ENCODE data around the gene POLR2B. TPM values are rescaled to one million over a fixed set of nuclear protein-coding genes. Genes with fewer than 3 reads are reported as not detected.
"Not testable (repeated sequence)": the region's sequence is repeated elsewhere in the genome, so short reads cannot be mapped to it uniquely, and the experiment has no call there.

Gene POLR2B
- total RNA-seq, 1 donor from 2014 or later = 108 TPM

DNA sequence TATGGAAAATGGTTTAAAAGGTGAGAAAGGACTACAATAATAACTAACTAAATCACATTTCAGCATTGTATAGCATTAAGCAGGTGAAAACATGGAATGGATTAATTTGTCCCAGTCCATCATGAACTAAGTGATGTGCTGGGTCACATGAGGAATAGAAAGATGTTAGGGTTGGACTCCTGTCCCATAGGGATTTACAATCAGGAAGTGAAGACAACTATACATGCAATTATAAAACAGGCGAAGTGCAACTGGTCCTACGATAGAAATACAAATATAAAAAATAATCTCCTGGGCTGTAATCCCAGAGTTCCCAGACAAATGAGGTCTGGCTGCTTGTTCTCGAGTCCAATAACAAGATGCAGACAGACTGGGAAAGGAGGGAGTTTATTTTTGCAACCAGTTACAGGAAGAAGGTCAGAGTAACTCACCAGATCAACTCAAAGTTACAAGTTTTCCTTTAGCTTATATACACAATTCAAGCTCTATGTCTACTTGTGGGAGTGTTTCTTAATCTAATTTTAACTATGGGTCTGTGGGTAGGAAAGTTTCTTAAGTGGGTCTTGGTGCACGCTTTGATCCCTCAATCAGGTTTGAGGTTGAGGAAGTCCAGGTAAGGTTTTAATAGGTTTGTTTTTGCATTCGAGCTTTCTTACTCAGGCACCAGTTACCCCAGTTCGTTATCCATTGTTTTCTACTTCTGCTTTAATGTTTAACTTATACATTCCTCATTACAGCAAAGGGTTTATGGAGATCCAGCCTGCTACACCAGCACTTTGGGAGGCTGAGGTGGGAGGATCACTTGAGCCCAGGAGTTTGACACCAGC is 81.4 kb downstream of the POLR2B start:
- DNase-seq = no peak

DNA sequence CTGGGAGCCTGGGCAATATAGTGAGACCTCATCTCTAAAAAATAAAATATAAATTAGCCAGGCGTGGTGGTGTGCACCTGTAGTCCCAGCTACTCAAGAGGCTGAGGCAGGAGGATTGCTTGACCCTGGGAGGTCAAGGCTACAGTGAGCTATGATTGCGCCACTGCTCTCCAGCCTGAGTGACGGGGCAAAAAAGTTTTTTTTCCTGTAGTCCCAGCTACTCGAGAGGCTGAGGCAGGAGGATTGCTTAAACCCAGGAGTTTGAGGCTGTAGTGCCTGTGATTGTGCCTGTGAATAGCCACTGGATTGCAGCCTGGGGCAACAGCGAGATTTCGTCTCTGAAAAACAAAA is 82.0 kb downstream of the POLR2B start:
- DNase-seq = not testable (repeated sequence)

DNA sequence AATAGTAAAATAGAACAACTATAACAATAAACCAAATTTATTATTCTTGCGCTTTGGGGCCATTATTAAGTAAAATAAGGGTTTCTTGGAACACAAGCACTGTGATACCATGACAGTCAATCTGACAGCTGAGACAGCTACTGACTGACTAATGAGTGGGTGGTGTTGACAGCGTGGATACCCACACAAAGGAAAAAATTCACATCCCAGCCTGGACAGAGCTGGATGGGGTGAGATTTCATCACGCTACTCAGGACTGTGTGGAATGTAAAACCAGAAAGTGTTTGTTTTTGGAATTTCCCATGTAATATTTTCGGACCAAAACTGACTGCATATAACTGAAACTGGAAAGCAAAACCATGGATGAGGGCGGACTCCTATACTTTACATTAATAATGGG is 82.7 kb downstream of the POLR2B start:
- no peak for DNase-seq

DNA sequence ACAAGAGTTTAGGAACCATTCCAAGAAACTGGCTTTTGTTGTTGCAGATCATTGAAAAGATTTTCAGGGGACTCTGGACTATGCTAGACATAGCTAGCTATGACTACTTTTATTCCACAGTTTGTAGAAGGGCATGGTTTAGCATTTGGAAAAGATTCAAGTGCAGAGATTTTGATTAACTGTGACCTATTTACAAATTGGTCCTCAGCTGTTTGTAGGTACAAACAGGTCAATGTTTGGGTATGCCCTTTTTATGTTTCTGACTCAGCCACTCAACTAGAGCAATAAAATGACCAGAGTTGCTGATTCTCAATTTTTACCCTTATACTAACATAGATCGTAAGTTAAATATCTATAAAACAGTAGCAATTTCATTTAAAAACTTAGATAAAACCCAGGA is 84.8 kb downstream of the POLR2B start:
- no peak for DNase-seq

DNA sequence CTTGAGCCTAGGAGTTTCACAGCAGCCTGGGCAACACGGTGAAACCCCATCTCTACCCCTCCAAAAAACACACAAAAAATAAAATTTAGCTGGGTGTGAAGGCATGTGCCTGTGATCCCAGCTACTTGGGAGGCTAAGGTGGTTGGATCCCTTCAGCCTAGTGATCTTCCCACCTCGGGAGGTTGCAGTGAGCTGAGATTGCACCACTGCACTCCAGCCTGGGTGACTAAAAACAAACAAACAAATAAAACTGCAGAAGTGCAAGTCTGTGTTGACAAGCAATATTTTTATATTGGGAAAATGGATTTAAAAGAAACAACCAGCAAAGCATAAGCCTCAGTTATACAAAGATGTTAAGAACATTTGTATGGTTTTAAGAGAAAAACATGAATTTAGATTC is 85.4 kb downstream of the POLR2B start:
- DNase-seq = no peak

DNA sequence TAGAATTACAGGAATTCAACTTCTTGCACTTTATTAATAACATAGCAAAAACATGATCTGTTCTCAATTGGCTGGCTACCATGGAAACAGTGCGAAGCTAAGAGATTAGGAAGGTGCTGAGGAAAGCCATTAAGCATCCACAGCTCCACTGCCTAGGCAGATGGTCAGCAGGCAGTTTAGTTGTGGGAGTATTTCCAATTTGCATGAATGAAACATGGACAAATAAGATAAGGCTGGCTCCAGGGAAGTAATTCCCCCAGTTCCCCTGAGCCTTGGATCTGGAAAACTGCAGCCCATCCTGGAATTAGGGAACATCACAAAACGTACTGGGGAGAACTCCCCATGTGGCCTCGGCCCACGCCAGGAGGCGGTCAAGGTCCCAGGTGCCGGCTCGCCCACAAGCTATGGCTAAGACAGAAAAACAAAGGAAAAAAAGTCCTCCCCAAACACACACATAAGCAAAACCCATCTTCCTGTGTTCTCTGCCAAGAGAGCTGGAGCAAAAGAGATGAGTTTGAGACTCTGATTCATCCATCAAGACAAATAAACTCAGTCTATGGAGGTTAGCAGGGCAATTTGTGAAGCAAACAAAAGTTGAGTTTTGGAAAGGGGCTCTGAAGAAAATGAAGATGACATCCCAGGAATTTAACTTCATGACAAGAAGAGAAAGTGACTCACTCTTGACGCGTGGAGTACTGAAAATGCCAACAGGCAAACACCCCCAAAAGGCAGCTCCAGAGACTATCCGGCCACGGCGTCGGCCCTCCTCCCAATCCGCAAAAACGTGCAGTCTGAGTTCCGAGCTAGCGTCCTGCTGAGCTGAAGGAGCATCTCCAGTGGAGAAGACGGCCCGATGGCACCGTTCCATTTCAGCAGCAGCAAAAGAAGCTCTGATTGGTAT is 86.4 kb downstream of the POLR2B start:
- DNase-seq = peak; percentile 75

DNA sequence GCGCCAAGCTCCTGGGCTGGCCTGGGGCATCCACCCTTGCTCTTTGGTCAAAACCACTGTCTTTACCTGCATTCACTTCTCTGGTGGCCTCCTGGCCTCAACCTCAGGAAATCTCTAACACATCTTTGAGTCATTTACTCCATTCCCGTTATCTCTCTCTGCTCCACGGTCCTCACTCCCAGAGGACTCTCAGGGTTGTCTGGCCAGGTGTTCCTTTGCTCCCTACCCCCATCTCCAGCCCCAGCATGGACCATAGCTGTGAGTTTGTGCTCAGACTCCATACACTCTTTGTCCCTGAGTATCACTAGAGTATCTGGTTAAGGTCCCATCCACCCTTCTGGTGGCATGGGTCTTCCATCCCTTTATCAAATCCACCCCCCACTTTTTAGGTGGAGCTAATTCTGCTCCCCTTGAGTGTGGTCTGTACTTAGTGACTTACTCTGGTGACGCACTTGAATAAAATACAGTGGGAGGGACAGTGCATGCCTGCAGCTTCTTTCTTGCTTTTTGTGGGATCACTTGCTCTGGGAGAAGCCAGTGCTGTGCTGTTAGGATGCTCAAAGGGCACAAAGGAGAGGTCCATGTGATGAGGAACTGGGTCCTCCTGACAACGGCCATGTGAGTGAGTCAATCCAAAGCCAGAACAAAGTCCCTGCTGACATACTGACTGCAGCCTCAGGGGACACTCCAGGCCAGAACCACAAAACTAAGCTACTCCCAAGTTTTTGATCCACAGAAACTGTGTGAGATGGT is 87.2 kb downstream of the POLR2B start:
- DNase-seq = no peak

DNA sequence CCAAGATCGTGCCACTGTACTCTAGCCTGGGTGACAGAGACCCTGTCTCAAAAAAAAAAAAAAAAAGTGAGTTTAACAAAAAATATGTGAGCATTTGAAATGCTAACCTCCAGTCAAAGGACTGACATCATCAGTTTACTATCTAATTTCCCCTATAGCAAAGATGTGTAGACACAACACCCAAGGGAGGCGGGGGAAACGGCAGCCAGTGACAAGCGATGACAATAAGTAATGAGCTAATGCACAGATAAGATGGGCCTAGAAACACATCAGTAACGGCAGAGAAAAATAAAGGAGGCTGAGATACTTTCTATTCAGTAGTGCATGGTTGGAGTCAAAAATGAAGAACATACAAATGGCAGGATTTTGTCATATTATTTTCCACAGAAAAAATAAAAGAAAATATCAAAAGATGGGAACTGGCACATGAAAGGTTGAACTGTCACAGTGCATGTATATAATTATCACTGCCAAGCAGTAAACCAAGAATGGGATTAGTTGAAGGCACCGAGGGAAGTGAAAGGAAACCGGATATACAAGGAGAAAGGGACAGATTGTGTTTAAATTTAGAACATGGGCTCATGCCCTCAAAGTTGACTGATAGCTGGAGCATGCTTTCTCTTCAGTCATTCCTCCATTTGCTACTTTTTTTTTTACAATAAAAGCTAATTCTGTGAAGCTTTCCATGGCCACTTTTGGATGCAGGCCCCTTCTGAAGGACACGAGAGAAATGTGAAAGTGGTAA is 89.7 kb downstream of the POLR2B start:
- no peak for DNase-seq

DNA sequence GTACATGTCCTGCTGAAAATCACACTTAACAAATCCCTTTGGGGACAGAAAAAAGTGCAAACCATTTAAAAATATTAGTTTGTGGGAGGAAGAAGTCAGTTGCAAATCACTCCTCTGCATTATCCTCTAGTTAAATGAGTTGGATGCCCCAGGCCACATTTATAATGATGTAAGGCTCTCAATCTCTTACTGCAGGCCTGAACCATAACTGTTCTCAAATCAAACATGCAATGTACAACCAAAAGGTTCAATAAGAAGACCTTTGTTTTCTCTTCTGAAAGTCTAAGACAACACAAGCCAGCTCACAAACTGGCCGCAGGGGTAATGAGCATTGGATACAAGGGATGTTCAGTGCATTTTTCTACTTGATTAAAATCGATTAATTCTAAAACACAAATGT is 91.8 kb downstream of the POLR2B start:
- DNase-seq = no peak

DNA sequence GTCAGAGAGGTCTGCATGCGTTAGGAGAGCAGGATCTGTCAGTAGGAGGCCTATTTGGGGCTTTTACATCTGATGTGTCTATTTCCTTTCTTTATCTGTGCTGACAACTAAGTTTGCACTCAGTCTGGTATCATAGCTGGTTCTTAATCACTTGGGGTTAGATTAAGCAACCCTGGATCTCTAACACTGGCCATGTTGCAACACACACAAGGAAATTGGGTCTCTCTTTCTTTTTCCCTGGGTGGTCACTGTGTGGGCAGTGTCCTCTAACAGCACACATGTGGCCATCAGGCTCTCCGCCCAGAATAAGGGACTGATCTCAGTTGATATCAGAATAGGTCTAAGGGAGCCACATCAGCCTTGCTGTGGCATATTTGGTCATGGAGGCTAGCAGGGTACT is 92.6 kb downstream of the POLR2B start:
- DNase-seq = no peak

DNA sequence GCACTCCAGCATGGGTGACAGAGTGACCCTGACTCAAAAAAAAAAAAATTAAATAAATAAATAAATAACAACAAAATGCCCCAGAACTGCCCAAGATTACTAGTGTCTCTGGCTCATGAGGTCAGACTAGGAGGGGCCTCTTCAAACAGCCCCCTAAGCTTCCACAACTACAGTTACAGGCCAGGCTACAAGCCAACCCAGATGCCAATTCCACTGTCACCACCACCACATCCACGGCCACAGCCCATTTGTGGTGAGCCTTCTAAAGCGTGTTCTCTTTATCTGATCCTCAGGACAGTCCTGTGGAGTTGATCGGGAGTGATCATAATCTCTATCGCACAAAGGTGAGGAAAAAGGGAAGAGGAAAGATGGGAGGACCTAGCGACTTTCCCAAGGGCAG is 94.9 kb downstream of the POLR2B start:
- no peak for DNase-seq

DNA sequence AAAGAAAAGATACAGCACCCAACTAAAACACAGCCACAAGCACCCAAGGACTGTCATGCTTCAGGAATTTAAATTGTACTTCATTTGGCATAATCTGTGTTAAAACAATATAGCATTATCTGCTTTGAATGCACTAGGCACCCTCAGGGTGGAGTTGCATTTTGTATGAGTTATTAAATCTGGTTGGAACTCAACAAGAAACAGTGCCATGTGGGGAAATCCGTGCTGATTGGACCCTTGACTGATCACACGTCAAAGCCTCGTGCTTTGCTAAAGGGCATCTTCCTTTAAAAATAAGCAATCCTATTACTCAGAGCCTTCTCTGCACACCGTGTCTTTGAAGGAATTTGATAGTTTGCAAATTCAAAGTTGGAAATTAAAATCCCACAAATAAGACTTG is 96.0 kb downstream of the POLR2B start:
- no peak for DNase-seq

DNA sequence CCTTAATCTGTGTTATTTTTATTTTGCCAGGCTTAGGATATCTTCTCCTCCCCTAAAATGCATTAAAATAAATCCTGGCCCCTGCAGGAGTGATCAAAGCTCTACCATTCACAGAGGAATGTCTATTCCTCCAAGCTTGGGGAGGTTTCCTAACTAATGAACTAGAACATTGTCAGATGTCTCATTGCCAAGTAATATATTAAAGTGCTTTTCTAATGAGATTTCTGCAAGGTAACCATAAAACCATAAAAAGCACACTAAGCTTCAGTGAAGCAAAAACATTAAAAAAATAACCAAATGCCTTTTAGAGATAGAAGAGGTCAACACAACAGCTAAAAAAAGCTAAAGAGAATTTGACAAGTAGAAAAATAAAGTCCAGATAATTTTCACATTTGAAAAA is 96.7 kb downstream of the POLR2B start:
- DNase-seq = no peak

DNA sequence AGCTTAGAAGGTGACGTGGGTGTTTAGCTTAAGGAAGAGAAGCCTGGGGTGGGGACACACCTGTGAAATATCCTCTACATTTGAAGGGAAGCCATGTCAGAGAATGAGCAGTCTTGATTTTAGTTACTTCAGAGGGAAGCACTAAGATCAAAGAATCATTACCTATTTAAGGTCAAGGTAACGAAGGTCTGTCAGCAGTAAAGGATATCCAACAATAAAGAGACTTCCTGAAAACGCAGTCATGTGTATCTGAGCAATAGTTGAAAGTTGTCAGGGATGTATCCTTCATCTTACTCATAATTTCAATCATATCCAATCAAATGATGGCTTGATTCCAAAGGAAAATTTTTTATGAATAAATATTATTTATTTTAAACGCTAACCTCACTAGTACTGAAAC is 98.0 kb downstream of the POLR2B start:
- DNase-seq = peak; percentile 59

DNA sequence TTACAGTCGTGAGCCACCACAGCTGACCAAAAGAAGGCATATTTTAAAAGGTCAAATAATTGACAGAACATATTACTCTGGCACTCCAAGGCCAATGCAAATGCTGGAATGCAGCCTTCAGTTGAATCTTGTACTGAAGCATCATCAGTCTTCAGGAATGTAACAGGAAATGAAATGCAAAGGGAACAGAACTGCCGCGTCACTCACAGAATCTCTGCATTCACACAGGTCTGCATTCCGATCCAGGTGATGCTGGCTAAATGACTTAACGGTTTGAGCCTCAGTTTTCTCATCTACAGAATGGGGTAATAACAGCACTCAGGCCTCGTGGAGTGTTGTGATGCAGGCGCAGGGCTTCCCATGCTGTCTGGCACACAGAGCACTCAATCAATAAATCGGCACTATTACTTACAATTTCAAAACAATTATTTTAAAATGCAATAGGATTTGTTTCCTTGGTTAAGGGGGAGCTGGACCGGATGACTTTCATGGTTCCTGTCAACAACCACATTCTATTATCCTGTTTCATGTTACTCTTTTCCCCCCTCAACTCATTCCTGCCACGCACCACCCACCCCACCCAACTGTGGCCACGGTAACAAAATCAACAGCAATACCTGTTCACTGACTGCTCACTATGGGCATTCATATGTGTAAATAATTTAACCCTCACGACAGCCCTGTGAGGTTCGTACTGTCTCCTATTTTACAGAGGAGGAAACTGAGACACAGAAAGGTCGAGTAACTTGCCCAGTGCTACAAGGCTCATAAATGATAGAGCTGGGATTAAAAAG is 99.1 kb downstream of the POLR2B start:
- DNase-seq = peak; percentile 89

DNA sequence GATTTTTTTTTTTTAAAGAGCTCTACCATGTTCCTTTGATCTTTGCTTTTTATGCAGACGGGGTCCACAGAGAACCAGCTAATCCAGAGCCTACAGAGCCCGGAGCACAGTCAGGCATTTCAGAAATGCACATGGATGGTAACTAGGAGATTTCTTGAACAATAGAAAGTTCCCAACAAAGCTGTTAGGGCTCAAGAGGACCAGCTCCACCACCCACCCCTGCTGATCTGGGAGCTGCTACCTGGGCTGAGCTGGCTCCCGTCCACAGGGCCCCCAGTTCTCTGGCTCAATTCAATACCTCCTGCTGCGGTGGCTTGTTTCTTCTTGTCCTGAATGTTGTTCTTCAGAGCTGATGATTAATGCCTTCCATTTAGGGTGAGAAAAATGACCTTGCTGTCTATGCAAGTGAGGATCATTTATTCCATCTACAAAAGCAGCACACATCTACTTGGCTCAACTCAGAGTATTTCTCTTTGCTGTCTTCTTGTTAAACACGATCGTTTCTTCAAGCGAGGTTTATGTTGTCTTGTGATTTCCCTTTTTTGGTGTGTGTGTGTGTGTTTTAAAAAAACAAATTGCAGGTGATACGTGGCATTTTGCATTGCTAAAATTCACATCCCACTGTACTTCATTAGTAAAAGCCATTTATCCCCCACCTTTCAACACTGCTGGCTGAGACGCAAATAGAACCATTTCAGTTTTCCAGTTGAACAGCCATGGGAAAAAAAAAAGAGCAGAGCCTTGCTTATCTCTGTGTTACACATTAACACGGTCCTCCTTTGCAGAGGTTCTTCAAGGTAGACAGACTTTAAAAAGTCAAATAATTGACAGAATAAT is 100.2 kb downstream of the POLR2B start:
- DNase-seq = peak; percentile 68
